ENCODE results near the gene RNF214.
"Not testable (repeated sequence)": the region's sequence is repeated elsewhere in the genome, so short reads cannot be mapped to it uniquely, and the experiment has no call there.

Gene RNF214

DNA sequence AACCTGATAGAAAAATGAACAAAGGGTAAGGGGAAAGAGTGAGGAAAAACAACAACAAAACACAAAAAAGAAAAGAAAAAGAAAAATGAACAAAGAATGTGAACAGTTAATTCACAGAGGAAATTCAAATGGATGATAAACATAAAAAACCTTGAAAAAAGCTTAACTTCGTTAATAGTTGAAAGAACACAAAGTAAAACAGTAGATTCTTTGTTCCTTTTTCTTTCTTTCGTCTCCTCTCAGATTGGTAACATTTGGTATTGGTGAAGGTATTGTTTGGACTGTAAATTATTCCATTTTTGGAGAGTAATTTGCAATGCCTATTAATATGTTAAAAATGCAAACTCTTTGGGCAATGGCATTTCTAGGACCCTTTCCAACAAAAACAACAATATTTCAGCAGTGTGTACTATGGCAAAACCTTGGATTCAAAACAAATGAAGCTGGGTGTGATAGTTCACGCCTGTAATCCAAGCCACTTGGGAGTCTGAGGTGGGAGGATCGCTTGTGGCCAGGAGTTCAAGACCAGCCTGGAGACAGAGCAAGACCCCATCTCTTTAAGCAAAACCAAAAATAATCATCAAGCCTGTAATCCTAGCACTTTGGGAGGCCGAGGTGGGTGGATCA lies 86.9 kb downstream of the RNF214 start:
- no peaks in the 10 kb centered on the region for H4K20me1 ChIP-seq (ENCODE audit: insufficient read depth, low read length)
- H3K79me2 ChIP-seq (ENCODE audit: low read length): no peaks in the 10 kb centered on the region
- TF ChIP-seq, protein P1, sequence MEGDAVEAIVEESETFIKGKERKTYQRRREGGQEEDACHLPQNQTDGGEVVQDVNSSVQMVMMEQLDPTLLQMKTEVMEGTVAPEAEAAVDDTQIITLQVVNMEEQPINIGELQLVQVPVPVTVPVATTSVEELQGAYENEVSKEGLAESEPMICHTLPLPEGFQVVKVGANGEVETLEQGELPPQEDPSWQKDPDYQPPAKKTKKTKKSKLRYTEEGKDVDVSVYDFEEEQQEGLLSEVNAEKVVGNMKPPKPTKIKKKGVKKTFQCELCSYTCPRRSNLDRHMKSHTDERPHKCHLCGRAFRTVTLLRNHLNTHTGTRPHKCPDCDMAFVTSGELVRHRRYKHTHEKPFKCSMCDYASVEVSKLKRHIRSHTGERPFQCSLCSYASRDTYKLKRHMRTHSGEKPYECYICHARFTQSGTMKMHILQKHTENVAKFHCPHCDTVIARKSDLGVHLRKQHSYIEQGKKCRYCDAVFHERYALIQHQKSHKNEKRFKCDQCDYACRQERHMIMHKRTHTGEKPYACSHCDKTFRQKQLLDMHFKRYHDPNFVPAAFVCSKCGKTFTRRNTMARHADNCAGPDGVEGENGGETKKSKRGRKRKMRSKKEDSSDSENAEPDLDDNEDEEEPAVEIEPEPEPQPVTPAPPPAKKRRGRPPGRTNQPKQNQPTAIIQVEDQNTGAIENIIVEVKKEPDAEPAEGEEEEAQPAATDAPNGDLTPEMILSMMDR (IDR thresholded peaks at IDR 0.05; ENCODE audit: low read depth, low read length): no peak
- TF ChIP-seq EZH2phosphoT487 (IDR thresholded peaks at IDR 0.05; ENCODE audit: low read depth): no peak
- H3K9me3 ChIP-seq (ENCODE audit: insufficient read depth, low read length): no peaks in the 10 kb centered on the region
- H3K27me3 ChIP-seq (ENCODE audit: low read depth, low read length): peaks cover 20% of the 10 kb centered on the region
- H3K36me3 ChIP-seq (replicated peaks; ENCODE audit: low read depth, low read length): no peaks in the 10 kb centered on the region
- H3K4me1 ChIP-seq (ENCODE audit: low read length): 0 out of 2 replicates have a peak, but pooled peaks cover 4% of the 10 kb centered on the region
- H3K9ac ChIP-seq (ENCODE audit: low read length): no peak overlapping the region
- no peak overlapping the region for H3K4me2 ChIP-seq (ENCODE audit: low read length)
- H2AFZ ChIP-seq (ENCODE audit: low read depth, low read length): no peak overlapping the region
- H3K4me3 ChIP-seq (ENCODE audit: low read length): no peak overlapping the region
- H3K27ac ChIP-seq (ENCODE audit: low read length): no peak overlapping the region

DNA sequence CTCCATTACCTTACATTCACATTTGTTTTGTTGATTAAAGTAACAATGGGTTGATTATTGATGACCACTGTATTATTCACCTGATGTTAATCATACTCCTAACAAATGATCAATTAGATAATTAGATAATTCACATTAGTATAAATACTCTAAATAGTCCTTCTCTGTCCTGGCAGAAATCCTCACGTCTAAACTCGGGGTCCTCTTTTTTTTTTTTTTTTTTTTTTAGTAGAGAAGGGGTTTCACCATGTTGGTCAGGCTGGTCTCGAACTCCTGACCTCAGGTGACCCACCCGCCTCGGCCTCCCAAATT lies 94.7 kb downstream of the RNF214 start:
- not testable (repeated sequence) for H3K79me2 ChIP-seq (ENCODE audit: low read length); H4K20me1 ChIP-seq (ENCODE audit: insufficient read depth, low read length); H3K27ac ChIP-seq (ENCODE audit: low read length); H2AFZ ChIP-seq (ENCODE audit: low read depth, low read length); H3K36me3 ChIP-seq (replicated peaks; ENCODE audit: low read depth, low read length); H3K27me3 ChIP-seq (ENCODE audit: low read depth, low read length); H3K9me3 ChIP-seq (ENCODE audit: insufficient read depth, low read length)
- H3K4me3 ChIP-seq (ENCODE audit: low read length): peak overlapping the region; percentile 80
- H3K9ac ChIP-seq (ENCODE audit: low read length): peak overlapping the region; percentile 47
- H3K4me1 ChIP-seq (ENCODE audit: low read length): peaks cover 11% of the 10 kb centered on the region
- peak overlapping the region; percentile 50 for H3K4me2 ChIP-seq (ENCODE audit: low read length)

DNA sequence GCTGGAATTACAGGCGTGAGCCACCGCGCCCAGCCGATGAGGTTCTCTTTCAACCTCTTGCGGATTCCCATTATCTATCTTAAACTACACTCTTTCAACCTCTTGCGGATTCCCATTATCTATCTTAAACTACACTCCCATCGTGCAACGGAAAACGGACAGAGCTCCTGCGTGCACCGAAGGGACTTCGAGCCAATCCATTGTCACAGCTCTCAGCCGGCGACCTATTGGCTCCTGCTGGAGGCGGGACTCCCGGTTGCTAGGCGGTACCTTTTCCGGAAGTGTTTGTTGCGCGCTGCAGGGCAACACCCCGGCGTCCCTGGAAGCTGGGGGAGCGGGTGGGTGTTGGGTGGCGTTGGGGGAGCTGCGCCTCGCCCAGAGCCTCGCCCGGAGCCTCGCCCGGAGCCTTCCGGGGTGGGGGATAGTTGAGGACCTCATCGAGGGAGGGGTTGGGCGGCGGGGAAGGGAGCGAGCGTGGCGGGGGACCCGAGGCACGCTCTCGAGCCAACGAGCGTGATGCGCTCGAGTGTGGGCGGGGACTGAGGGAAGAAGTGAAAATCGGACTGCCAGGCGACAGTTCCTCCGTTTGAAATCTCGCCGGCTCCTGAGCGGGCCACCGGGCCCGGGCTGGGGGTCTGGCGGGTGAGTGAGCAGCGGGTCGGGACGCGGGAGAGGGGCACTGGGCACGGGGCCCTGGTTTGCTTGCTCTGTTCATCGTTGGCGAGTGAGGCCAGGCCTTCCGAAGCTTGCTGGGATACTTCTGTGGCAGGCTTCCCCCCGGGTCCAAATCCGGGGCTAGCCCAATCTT lies 95.3 kb downstream of the RNF214 start, which contains the start of gene CEP164:
Gene CEP164 (plus strand): TSS at position 288 of the 808 bp plus-strand sequence. CDS start 10,733 bp downstream, outside the sequence.
- H3K9ac ChIP-seq (ENCODE audit: low read length): peak within 1 kb of the TSS; percentile 77
- H3K4me1 ChIP-seq (ENCODE audit: low read length): peaks cover 11% of the 10 kb centered on the region
- TF ChIP-seq, protein P1 (IDR thresholded peaks at IDR 0.05; ENCODE audit: low read depth, low read length): no peak
- TF ChIP-seq EZH2phosphoT487 (IDR thresholded peaks at IDR 0.05; ENCODE audit: low read depth): no peak
- peak within 1 kb of the TSS; percentile 90 for H3K4me2 ChIP-seq (ENCODE audit: low read length)
- H3K27ac ChIP-seq (ENCODE audit: low read length): peak within 1 kb of the TSS; percentile 78
- peaks cover 9% of the 10 kb centered on the region; the same call in 1 of the 2 replicates for H3K79me2 ChIP-seq (ENCODE audit: low read length)
- H3K27me3 ChIP-seq (ENCODE audit: low read depth, low read length): peaks cover 4% of the 10 kb centered on the region; the same call in 1 of the 2 replicates
- H2AFZ ChIP-seq (ENCODE audit: low read depth, low read length): peak within 1 kb of the TSS; percentile 40; the same call in 1 of the 2 replicates
- H3K9me3 ChIP-seq (ENCODE audit: insufficient read depth, low read length): no peaks in the 10 kb centered on the region
- H3K4me3 ChIP-seq (ENCODE audit: low read length): peak within 1 kb of the TSS; percentile 80
- H4K20me1 ChIP-seq (ENCODE audit: insufficient read depth, low read length): no peaks in the 10 kb centered on the region
- H3K36me3 ChIP-seq (replicated peaks; ENCODE audit: low read depth, low read length): no peaks in the 10 kb centered on the region

DNA sequence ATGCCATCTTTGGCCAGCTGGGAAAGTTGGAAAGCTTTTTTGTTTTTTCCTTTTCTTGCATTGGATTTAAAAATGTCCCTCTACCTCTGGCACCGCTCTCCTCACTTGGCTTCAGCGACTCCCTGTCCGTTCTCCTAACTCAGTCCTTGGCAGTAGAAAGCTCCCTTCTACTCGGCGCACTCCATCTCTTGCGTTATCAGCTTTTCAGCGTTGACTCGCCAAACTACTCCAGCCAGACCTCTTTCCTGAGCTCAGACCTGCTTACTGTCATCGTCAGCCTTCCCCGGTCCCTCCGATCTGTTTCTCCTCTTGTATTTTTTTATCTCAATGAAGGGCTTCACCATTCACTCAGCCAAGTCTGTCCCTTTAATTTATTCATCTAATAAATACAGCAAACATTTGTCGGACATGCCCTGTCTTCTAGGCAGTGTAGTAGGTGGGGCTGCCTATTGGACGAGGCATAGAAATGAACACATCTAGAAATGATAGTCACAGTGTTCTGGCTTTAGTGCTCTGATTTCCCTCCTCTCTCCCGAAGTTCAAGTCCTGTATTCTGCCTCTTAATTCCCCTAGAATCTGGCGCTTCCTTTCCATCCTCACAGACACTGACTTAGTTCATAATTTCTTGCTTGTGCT lies 96.0 kb downstream of the RNF214 start:
- no peaks in the 10 kb centered on the region for H4K20me1 ChIP-seq (ENCODE audit: insufficient read depth, low read length)
- H3K79me2 ChIP-seq (ENCODE audit: low read length): peaks cover 9% of the 10 kb centered on the region; the same call in 1 of the 2 replicates
- peak overlapping the region; percentile 80 for H3K4me3 ChIP-seq (ENCODE audit: low read length)
- H2AFZ ChIP-seq (ENCODE audit: low read depth, low read length): peak overlapping the region; percentile 40; the same call in 1 of the 2 replicates
- peak overlapping the region; percentile 90 for H3K4me2 ChIP-seq (ENCODE audit: low read length)
- peak overlapping the region; percentile 77 for H3K9ac ChIP-seq (ENCODE audit: low read length)
- H3K27ac ChIP-seq (ENCODE audit: low read length): peak overlapping the region; percentile 78
- no peaks in the 10 kb centered on the region for H3K36me3 ChIP-seq (replicated peaks; ENCODE audit: low read depth, low read length)
- H3K9me3 ChIP-seq (ENCODE audit: insufficient read depth, low read length): no peaks in the 10 kb centered on the region
- peaks cover 1% of the 10 kb centered on the region; the same call in 1 of the 2 replicates for H3K27me3 ChIP-seq (ENCODE audit: low read depth, low read length)
- TF ChIP-seq, protein P1 (IDR thresholded peaks at IDR 0.05; ENCODE audit: low read depth, low read length): no peak
- no peak for TF ChIP-seq EZH2phosphoT487 (IDR thresholded peaks at IDR 0.05; ENCODE audit: low read depth)
- H3K4me1 ChIP-seq (ENCODE audit: low read length): peaks cover 11% of the 10 kb centered on the region
